Fibroblast of skin of right biceps (primary cell): Measurements from ENCODE around the gene MPIG6B.

Experiments used
- DNase-seq: peaks from one replicate; pipeline ENCODE4 v3.0.0-alpha.2; 2013

MPIG6B gene

GRCh38 chr6:31769684-31770371 is 46.7 kb downstream of the MPIG6B start:
- peak; percentile 46 for DNase-seq

- no peak for DNase-seq
Measured at GRCh38 chr6:31770860-31771259, 47.7 kb downstream of the MPIG6B start.

DNA sequence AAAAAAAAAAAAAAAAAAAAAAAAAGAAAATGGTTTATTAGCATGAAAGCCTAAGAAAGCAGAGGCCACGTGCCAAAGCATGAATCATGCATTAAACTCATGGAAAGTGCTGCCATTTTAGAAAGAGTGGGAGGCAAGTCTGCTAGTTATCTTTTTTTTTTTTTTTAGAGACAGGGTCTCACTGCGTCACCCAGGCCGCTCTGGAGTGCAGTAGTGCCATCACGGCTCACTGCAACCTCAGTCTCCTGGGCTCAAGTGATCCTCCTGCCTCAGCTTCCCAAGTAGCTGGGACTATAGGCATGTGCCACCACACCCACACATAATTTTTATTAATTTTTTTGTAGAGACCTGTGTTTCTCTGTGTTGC is 48.8 kb downstream of the MPIG6B start:
- peak; percentile 56 for DNase-seq

GRCh38 chr6:31775184-31775583 is 52.0 kb downstream of the MPIG6B start:
- no peak for DNase-seq

DNA sequence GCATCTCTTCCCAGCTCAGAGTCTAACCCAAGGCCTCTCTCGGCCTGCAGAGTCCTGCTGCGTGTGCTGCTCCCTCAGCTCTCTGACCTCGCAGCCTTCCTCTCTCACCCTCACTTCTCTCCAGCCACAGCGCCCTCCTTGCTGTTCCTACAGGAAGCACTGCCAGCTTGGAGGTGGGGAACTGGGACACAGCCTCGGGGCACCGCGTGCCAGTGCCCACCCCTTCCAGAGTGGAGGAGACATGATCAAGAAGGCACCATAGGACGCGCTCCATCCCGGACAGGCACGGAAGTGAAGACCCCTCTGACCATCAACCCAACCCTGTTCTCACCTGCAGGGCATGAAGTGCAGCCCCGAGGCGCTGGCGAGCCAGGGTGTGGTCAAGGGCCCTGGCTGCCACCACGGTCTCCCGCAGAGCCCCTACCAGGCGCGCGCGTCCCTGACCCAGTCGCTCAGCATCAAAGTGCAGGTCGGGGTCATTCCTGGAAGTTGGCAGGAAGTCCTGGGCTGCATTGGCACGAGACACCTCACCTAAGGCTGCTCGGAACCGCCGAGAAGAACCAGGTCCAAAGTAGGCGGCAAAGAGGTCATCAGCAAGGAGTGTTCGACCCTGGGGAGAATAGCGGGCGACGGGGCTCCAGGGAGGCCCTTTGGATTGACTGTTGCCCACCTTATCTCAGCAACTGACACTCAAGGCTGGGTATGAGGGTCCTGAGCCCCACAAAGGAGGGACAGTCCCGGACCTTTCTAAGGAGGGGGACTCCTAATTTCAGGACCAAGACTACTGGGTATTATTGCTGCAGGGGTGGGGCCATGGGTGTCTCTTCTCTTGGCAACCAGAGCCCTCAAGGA is 52.7 kb downstream of the MPIG6B start:
- no peak for DNase-seq
